ENCODE measurements around the gene NRG2. TPM values are rescaled to one million over a fixed set of nuclear protein-coding genes. Genes with fewer than 3 reads are reported as not detected.

The NRG2 gene
- total RNA-seq, 1 experiment from 2014 or later, result 0.91 TPM

DNA sequence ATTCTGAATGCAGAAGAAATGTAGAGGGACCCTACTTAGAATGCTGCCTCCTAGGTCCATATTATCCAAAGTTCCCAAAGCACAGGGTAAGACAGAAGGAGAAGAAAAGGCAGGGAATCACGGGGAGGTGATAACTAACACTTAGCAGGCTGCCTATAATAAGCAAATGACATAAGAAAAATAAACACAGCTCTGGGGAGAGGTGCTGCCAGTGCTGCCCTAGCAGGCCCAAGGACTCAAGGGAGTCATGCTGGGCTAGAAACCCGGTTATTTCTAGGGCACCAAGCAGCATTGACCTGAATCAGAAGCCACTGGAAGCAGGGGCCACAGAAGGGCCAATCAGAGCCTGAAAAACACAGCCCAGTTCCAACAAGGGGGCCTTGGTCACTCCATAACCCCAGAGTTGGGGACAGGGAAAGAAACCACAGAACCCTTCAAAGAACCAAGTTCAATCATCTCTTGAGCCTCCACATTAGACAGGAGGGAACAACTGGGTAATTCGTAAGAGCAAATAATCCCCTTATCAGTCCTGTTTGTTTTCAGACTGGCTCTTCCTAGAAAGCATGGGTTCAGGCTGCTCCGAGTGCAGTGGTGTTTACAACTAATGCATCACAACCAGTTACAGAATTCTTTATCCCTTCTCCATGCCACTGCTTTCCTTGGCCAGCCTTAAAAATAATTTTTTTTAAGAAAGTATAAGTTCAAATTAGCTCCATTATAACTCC lies 24.0 kb downstream of the NRG2 start:
- Histone ChIP-seq H3K4me3 (replicated peaks in 1 of 2; ENCODE audit: low read depth in 1 of 2, low read length in 2 of 2) (no peak overlapping the region), H3K27ac (ENCODE audit: low read depth, low read length) (no peak overlapping the region), H2AFZ (ENCODE audit: low read depth, low read length, poor library complexity, severe bottlenecking) (no peak overlapping the region), H3K4me2 (ENCODE audit: low read length) (no peak overlapping the region), H3K9ac (ENCODE audit: low read length) (no peak overlapping the region), H4K20me1 (ENCODE audit: insufficient read depth) (no peaks in the 10 kb centered on the region), H3K4me1 (ENCODE audit: control insufficient read depth in 1 of 2, insufficient read depth in 2 of 2, low read length in 2 of 2) (no peaks in the 10 kb centered on the region), H3K36me3 (ENCODE audit: control insufficient read depth in 1 of 2, insufficient read depth in 2 of 2, low read length in 2 of 2) (no peaks in the 10 kb centered on the region), H3K27me3 (ENCODE audit: insufficient read depth, low read length) (peaks cover 11% of the 10 kb centered on the region; the same call in 1 of the 2 replicates), H3K79me2 (ENCODE audit: insufficient read depth, low read length) (no peaks in the 10 kb centered on the region), H3K9me2 (ENCODE audit: insufficient read depth) (no peaks in the 10 kb centered on the region), H3K9me3 (ENCODE audit: control insufficient read depth in 1 of 2, insufficient read depth in 1 of 2, low read depth in 1 of 2, low read length in 2 of 2) (no peaks in the 10 kb centered on the region)
- ChIA-PET RAD21 (ENCODE audit: low non-redundant PET in 1 of 2, low total read pairs in 2 of 2, uncharacterized antibody in 2 of 2, unreplicated experiment in 2 of 2) (no interaction called here), CTCF (no interaction called here), POLR2A (no interaction called here)
- intact Hi-C loops (cut with micrococcal nuclease), result no loop called here
- no peak for ATAC-seq
- BruUV-seq (replicated peaks), result no TSS peak
- DNase-seq (ENCODE audit: low read depth, low spot score), result no peak
- TF ChIP-seq CBX3 (IDR thresholded peaks at IDR 0.05; ENCODE audit: low read depth) (no peak), FOSL1 (IDR thresholded peaks at IDR 0.05; ENCODE audit: low read depth) (no peak), POLR2AphosphoS5 (IDR thresholded peaks at IDR 0.05; ENCODE audit: low read depth, low read length) (no peak), RAD21 (IDR thresholded peaks at IDR 0.05; ENCODE audit: low read depth) (no peak), CEBPB (IDR thresholded peaks at IDR 0.05; ENCODE audit: low read depth) (no peak), ZNF274 (IDR thresholded peaks at IDR 0.05; ENCODE audit: low read depth, low read length) (no peak), EZH2phosphoT487 (IDR thresholded peaks at IDR 0.05; ENCODE audit: borderline replicate concordance) (no peak), ELF1 (IDR thresholded peaks at IDR 0.05; ENCODE audit: borderline replicate concordance, low read depth) (no peak), SRF (IDR thresholded peaks at IDR 0.05; ENCODE audit: low read depth) (no peak), JUND (IDR thresholded peaks at IDR 0.05) (no peak), TCF7L2 (IDR thresholded peaks at IDR 0.05; ENCODE audit: borderline replicate concordance, extremely low read depth, insufficient read depth, insufficient read length) (no peak), SP1 (IDR thresholded peaks at IDR 0.05; ENCODE audit: low read depth) (no peak)
- TF ChIP-seq, protein P1, sequence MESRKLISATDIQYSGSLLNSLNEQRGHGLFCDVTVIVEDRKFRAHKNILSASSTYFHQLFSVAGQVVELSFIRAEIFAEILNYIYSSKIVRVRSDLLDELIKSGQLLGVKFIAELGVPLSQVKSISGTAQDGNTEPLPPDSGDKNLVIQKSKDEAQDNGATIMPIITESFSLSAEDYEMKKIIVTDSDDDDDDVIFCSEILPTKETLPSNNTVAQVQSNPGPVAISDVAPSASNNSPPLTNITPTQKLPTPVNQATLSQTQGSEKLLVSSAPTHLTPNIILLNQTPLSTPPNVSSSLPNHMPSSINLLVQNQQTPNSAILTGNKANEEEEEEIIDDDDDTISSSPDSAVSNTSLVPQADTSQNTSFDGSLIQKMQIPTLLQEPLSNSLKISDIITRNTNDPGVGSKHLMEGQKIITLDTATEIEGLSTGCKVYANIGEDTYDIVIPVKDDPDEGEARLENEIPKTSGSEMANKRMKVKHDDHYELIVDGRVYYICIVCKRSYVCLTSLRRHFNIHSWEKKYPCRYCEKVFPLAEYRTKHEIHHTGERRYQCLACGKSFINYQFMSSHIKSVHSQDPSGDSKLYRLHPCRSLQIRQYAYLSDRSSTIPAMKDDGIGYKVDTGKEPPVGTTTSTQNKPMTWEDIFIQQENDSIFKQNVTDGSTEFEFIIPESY (IDR thresholded peaks at IDR 0.05; ENCODE audit: extremely low read depth, insufficient replicate concordance, low read length), result no peak
- TF ChIP-seq, protein P2, sequence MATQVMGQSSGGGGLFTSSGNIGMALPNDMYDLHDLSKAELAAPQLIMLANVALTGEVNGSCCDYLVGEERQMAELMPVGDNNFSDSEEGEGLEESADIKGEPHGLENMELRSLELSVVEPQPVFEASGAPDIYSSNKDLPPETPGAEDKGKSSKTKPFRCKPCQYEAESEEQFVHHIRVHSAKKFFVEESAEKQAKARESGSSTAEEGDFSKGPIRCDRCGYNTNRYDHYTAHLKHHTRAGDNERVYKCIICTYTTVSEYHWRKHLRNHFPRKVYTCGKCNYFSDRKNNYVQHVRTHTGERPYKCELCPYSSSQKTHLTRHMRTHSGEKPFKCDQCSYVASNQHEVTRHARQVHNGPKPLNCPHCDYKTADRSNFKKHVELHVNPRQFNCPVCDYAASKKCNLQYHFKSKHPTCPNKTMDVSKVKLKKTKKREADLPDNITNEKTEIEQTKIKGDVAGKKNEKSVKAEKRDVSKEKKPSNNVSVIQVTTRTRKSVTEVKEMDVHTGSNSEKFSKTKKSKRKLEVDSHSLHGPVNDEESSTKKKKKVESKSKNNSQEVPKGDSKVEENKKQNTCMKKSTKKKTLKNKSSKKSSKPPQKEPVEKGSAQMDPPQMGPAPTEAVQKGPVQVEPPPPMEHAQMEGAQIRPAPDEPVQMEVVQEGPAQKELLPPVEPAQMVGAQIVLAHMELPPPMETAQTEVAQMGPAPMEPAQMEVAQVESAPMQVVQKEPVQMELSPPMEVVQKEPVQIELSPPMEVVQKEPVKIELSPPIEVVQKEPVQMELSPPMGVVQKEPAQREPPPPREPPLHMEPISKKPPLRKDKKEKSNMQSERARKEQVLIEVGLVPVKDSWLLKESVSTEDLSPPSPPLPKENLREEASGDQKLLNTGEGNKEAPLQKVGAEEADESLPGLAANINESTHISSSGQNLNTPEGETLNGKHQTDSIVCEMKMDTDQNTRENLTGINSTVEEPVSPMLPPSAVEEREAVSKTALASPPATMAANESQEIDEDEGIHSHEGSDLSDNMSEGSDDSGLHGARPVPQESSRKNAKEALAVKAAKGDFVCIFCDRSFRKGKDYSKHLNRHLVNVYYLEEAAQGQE (IDR thresholded peaks at IDR 0.05; ENCODE audit: low read depth), result no peak
- TF ChIP-seq, protein P3, sequence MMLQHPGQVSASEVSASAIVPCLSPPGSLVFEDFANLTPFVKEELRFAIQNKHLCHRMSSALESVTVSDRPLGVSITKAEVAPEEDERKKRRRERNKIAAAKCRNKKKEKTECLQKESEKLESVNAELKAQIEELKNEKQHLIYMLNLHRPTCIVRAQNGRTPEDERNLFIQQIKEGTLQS (IDR thresholded peaks at IDR 0.05), result no peak
- TF ChIP-seq, protein P4, sequence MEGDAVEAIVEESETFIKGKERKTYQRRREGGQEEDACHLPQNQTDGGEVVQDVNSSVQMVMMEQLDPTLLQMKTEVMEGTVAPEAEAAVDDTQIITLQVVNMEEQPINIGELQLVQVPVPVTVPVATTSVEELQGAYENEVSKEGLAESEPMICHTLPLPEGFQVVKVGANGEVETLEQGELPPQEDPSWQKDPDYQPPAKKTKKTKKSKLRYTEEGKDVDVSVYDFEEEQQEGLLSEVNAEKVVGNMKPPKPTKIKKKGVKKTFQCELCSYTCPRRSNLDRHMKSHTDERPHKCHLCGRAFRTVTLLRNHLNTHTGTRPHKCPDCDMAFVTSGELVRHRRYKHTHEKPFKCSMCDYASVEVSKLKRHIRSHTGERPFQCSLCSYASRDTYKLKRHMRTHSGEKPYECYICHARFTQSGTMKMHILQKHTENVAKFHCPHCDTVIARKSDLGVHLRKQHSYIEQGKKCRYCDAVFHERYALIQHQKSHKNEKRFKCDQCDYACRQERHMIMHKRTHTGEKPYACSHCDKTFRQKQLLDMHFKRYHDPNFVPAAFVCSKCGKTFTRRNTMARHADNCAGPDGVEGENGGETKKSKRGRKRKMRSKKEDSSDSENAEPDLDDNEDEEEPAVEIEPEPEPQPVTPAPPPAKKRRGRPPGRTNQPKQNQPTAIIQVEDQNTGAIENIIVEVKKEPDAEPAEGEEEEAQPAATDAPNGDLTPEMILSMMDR (IDR thresholded peaks at IDR 0.05 in 2 of 3, conservative IDR thresholded peaks at IDR 0.05 in 1 of 3; ENCODE audit: borderline replicate concordance in 1 of 3, insufficient read depth in 1 of 3, low read depth in 2 of 3, low read length in 2 of 3), result no peak
